ENCODE data around the gene ROBO4. TPM values are rescaled to one million over a fixed set of nuclear protein-coding genes. Genes with fewer than 3 reads are reported as not detected.

ROBO4 gene
- total RNA-seq, 4 donors from 2014 or later = 11.2 to 96.6 (median 46.6) TPM

DNA sequence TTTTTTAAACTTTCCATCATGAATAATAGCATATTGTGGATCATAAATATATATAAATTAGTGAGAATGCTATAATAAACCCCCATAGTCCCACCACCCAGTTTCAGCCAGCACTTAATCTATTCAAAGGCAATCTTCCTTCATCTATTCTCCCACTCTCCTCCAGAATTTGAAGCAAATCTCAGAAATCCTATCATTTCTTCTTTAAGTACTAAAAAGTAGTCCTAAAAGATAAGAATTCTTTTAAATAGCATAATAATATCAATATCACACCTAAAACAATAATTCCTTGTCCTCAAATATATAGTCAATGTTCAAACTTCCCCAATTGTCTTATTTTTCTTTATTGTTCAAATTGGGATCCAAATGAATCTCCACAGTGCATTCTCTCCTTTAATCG, 57.0 kb downstream of the ROBO4 start:
- H3K4me3 ChIP-seq = no peak overlapping the region
- peaks cover 30 to 56% of the 10 kb centered on the region in 2 donors for H3K27me3 ChIP-seq
- H3K27ac ChIP-seq = no peak overlapping the region
- H3K36me3 ChIP-seq = no peaks in the 10 kb centered on the region
- DNase-seq = no peak
- peaks cover 0 to 8% of the 10 kb centered on the region in 2 donors for H3K4me1 ChIP-seq
- H3K9me3 ChIP-seq = no peaks in the 10 kb centered on the region
- intact Hi-C loops (cut with DNase I; ENCODE audit: low total_unique reads) = no loop called here
- TF ChIP-seq POLR2A (IDR thresholded peaks at IDR 0.05) = no peak
- TF ChIP-seq, protein P1, sequence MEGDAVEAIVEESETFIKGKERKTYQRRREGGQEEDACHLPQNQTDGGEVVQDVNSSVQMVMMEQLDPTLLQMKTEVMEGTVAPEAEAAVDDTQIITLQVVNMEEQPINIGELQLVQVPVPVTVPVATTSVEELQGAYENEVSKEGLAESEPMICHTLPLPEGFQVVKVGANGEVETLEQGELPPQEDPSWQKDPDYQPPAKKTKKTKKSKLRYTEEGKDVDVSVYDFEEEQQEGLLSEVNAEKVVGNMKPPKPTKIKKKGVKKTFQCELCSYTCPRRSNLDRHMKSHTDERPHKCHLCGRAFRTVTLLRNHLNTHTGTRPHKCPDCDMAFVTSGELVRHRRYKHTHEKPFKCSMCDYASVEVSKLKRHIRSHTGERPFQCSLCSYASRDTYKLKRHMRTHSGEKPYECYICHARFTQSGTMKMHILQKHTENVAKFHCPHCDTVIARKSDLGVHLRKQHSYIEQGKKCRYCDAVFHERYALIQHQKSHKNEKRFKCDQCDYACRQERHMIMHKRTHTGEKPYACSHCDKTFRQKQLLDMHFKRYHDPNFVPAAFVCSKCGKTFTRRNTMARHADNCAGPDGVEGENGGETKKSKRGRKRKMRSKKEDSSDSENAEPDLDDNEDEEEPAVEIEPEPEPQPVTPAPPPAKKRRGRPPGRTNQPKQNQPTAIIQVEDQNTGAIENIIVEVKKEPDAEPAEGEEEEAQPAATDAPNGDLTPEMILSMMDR (IDR thresholded peaks at IDR 0.05) = no peak

- intact Hi-C loops (cut with DNase I; ENCODE audit: low total_unique reads) = loop anchor here (5.0 kb wide), 1 partner anchor 173 kb away; no protein-coding TSS in a partner anchor
- no peak for DNase-seq
- Histone ChIP-seq H3K27ac (no peak overlapping the region), H3K9me3 (no peaks in the 10 kb centered on the region), H3K27me3 (peaks cover 25 to 50% of the 10 kb centered on the region in 2 donors), H3K4me3 (peak overlapping the region in 1 of 2 donors; percentile 3), H3K4me1 (peaks cover 0 to 8% of the 10 kb centered on the region in 2 donors), H3K36me3 (no peaks in the 10 kb centered on the region)
- TF ChIP-seq, protein P1 (IDR thresholded peaks at IDR 0.05) = no peak
- no peak for TF ChIP-seq POLR2A (IDR thresholded peaks at IDR 0.05)
These were observed 57.6 kb downstream of the ROBO4 start for GRCh38 chr11:124839972-124840621.

DNA sequence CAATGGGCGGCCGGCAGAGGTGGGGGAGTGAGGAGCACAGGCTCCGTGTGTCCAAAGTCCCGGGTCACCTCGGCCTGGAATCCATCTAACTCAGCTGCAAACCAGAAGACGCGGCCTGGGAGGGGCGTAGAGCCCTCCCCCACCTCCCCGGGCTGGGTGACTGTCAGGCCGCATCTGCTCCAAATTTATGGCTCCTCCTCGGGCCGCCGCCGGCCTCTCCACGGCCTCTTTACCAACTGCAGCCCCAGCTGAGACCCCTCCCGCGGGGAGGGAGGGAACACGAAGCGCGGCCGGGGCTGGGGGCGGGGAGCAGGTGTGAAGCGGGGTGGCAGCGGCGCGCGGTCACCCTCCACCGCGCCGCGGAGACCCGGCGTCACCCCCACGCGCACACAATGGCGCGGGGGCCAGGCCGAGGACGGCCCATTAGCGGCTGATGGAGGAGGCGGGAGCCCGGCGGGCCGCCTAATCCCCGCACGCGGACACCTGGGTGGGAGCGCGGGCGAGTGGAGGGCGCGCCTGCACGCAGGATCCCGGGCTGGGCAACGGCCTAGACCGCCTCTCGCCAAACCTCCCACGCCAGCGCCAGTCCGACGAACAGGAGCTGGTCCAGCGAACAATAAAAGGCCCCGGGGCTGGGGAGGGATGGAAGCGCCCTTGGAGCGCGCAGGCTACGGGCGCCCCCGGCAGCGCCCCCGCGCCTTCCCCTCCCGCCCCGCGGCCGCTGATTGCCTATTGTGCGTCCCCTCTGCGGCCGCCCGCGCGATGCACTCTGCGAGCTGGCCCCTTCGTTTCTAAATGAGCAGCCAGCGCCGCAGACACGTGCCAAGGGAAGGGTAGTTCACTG, 58.3 kb downstream of the ROBO4 start:
- Histone ChIP-seq H3K4me3 (peak overlapping the region in 1 of 2 donors; percentile 3), H3K36me3 (no peaks in the 10 kb centered on the region), H3K9me3 (no peaks in the 10 kb centered on the region), H3K27me3 (peaks cover 21 to 43% of the 10 kb centered on the region in 2 donors), H3K27ac (no peak overlapping the region), H3K4me1 (peaks cover 0 to 8% of the 10 kb centered on the region in 2 donors)
- intact Hi-C loops (cut with DNase I; ENCODE audit: low total_unique reads) = loop anchor here (5.0 kb wide), 1 partner anchor 172 kb away; no protein-coding TSS in a partner anchor
- no peak for DNase-seq
- no peak for TF ChIP-seq POLR2A (IDR thresholded peaks at IDR 0.05)
- TF ChIP-seq, protein P1 (IDR thresholded peaks at IDR 0.05) = no peak

DNA sequence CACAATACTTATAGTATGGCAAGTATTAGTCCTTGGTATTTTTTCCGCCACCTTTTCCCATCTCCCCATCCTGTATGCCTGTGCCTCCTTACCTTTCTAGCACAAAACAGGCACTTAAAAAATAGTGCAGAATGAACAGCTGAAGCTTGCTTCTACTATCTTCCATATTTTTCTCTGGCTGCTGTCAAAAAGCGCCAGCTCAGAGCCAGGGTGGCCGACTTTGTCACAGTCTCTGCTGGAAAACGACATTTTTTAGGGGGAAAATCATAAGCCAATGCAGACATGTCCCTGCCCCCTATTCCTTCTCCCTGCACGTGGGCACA, 58.9 kb downstream of the ROBO4 start:
- H3K4me1 ChIP-seq = peaks cover 0 to 8% of the 10 kb centered on the region in 2 donors
- H3K4me3 ChIP-seq = no peak overlapping the region
- intact Hi-C loops (cut with DNase I; ENCODE audit: low total_unique reads) = loop anchor here (5.0 kb wide), 1 partner anchor 171 kb away; no protein-coding TSS in a partner anchor
- H3K36me3 ChIP-seq = no peaks in the 10 kb centered on the region
- peaks cover 21 to 37% of the 10 kb centered on the region in 2 donors for H3K27me3 ChIP-seq
- DNase-seq = no peak
- no peak for TF ChIP-seq POLR2A (IDR thresholded peaks at IDR 0.05)
- TF ChIP-seq, protein P1 (IDR thresholded peaks at IDR 0.05) = no peak
- no peak overlapping the region for H3K27ac ChIP-seq
- no peaks in the 10 kb centered on the region for H3K9me3 ChIP-seq

DNA sequence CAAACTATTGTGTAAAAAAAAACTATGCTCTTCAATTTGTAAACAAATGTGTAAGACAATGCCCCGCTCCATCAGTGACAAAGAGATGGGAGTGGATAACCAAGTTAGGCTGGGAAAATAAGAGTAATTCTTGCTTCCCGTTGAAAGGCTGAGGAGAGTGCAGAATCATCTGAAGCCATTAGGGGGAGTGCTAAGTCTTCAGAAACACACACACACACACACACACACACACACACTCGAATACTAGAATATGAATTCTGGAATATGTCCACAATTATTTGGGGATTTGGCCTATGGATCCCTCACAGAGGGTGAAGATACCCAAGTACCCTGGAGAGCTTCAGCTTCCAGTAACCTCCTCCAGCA, 60.2 kb downstream of the ROBO4 start:
- Histone ChIP-seq H3K36me3 (no peaks in the 10 kb centered on the region), H3K9me3 (no peaks in the 10 kb centered on the region), H3K4me1 (peaks cover 0 to 8% of the 10 kb centered on the region in 2 donors), H3K27ac (no peak overlapping the region), H3K4me3 (no peak overlapping the region), H3K27me3 (peaks cover 21 to 24% of the 10 kb centered on the region in 2 donors)
- no peak for DNase-seq
- intact Hi-C loops (cut with DNase I; ENCODE audit: low total_unique reads) = loop anchor here (5.0 kb wide), 1 partner anchor 170 kb away; no protein-coding TSS in a partner anchor
- no peak for TF ChIP-seq POLR2A (IDR thresholded peaks at IDR 0.05)
- TF ChIP-seq, protein P1 (IDR thresholded peaks at IDR 0.05) = peak in 1 of 4 experiments; percentile 48

All from uterus (tissue), 4 donors.